HepG2 (cell line): ENCODE data around the gene ZBTB7B. TPM values are rescaled to one million over a fixed set of nuclear protein-coding genes. Genes with fewer than 3 reads are reported as not detected.

Source experiments
- ATAC-seq: fragments of 200-7000 bp; cut with Tn5 transposase; 3 replicates; pipeline ENCODE4 v1.9.1; 2020; ENCODE audit warnings: mild to moderate bottlenecking, moderate library complexity
- BruUV-seq: library from RNA; stranded (reverse); fragments of 400-500 nt; replicated peaks from 2 replicates; lab custom pipeline; 2021; lab: Mats Ljungman, UMichigan
- CTCF ChIA-PET: fragments of 300-600 bp; formaldehyde crosslinking; extraction: SDS; loops from one replicate; lab custom pipeline; 2021; ENCODE audit warnings: low total read pairs, inconsistent platforms, low intra/inter-chr PET ratio; lab: Yijun Ruan, JAX
- POLR2A ChIA-PET: fragments of 350-600 bp; sonication (Branson Sonifier 250); formaldehyde crosslinking; loops from one replicate; lab custom pipeline; 2020; ENCODE audit warnings: antibody characterized with exemption, inconsistent platforms; lab: Yijun Ruan, JAX
- DNase-seq: peaks from one replicate; pipeline ENCODE4 v3.0.0-alpha.2; 2015; ENCODE audit warnings: low spot score
- FAIRE-seq: peaks from 3 replicates; lab custom pipeline; 2011; peaks lifted over from hg19 to GRCh38; lab: Jason Lieb, UNC
- H2AFZ ChIP-seq: one replicate; pipeline ENCODE4 v1.6.1; 2011; ENCODE audit warnings: low read length, inconsistent platforms
- H3K27ac ChIP-seq: fragments of 300-600 bp; 3 replicates; pipeline ENCODE4 v1.8.0; 2011; ENCODE audit warnings: mixed run types, mild to moderate bottlenecking, mixed read lengths, low read length, inconsistent platforms; ENCODE audit not compliant: insufficient read depth; ENCODE audit errors: extremely low read length
- H3K27me3 ChIP-seq, 2 experiments: fragments of 200-600 bp in 1 of 2; 2 replicates in 1 of 2; 3 replicates in 1 of 2; pipeline versions ENCODE4 v1.6.0 to v1.8.0; 2011; ENCODE audit warnings: low read length in 2 of 2, mild to moderate bottlenecking in 2 of 2, moderate library complexity in 2 of 2, inconsistent platforms in 1 of 2; ENCODE audit not compliant: insufficient read depth in 2 of 2, control insufficient read depth in 1 of 2
- H3K36me3 ChIP-seq, 2 experiments: fragments of 200-600 bp in 1 of 2; replicated peaks in 1 of 2; 2 replicates in 1 of 2; 3 replicates in 1 of 2; pipeline versions ENCODE4 v1.5.1 to v1.8.0; 2011; ENCODE audit warnings: low read length in 2 of 2, inconsistent platforms in 1 of 2; ENCODE audit not compliant: insufficient read depth in 2 of 2, control insufficient read depth in 1 of 2
- H3K4me1 ChIP-seq: 2 replicates; pipeline ENCODE4 v1.5.1; 2012; ENCODE audit warnings: low read length, inconsistent platforms; ENCODE audit not compliant: insufficient read depth
- H3K4me2 ChIP-seq: 2 replicates; pipeline ENCODE4 v1.6.0; 2011; ENCODE audit warnings: low read depth, low read length, inconsistent platforms
- H3K4me3 ChIP-seq, 3 experiments: fragments of 200-600 bp in 1 of 3; sonication (generic), shearing (Covaris generic) in 1 of 3; replicated peaks in 1 of 3; 2 replicates each; pipeline ENCODE4 v1.5.1; 2011 to 2016; ENCODE audit warnings: low read length in 3 of 3, inconsistent platforms in 2 of 3, low read depth in 2 of 3, mild to moderate bottlenecking in 2 of 3, control low read depth in 1 of 3, mixed read lengths in 1 of 3; ENCODE audit not compliant: insufficient read depth in 1 of 3
- H3K79me2 ChIP-seq: one replicate; pipeline ENCODE4 v1.6.1; 2011; ENCODE audit warnings: low read length, inconsistent platforms; ENCODE audit not compliant: insufficient read depth
- H3K9ac ChIP-seq: 2 replicates; pipeline ENCODE4 v1.6.0; 2011; ENCODE audit warnings: mild to moderate bottlenecking, low read depth, low read length, inconsistent platforms; ENCODE audit not compliant: insufficient read depth
- H3K9me3 ChIP-seq: 2 replicates; pipeline ENCODE4 v1.5.1; 2012; ENCODE audit warnings: mild to moderate bottlenecking, low read length
- H4K20me1 ChIP-seq: 2 replicates; pipeline ENCODE4 v1.6.0; 2011; ENCODE audit warnings: inconsistent platforms, mild to moderate bottlenecking, low read length, moderate library complexity; ENCODE audit not compliant: insufficient read depth
- GTF2F1 ChIP-seq: fragments of 150-350 bp; IDR thresholded peaks from 2 replicates; pipeline ENCODE4 v1.6.1; 2014; ENCODE audit warnings: low read length
- HMG20A ChIP-seq: IDR thresholded peaks from 2 replicates; pipeline ENCODE4 v1.6.1; 2016; ENCODE audit warnings: borderline replicate concordance
- KDM3A ChIP-seq: IDR thresholded peaks from 2 replicates; pipeline ENCODE4 v1.6.1; 2018; ENCODE audit warnings: low read depth, missing compliant biosample characterization
- KLF6 ChIP-seq: IDR thresholded peaks from 2 replicates; pipeline ENCODE4 v1.8.0; 2016; ENCODE audit warnings: missing biosample characterization, missing genetic modification reagents
- SMAD3 ChIP-seq: sonication (generic); formaldehyde crosslinking; IDR thresholded peaks from 2 replicates; pipeline ENCODE4 v1.4.0; 2020; ENCODE audit warnings: missing genetic modification reagents
- ZNF121 ChIP-seq: sonication (generic); formaldehyde crosslinking; IDR thresholded peaks from 2 replicates; pipeline ENCODE4 v1.5.0; 2020; ENCODE audit warnings: mild to moderate bottlenecking, missing genetic modification reagents
- ZNF761 ChIP-seq: sonication (generic); formaldehyde crosslinking; conservative IDR thresholded peaks from 2 replicates; pipeline ENCODE4 v1.4.0; 2020; ENCODE audit warnings: mild to moderate bottlenecking, missing genetic modification reagents
- ZNF782 ChIP-seq: sonication (generic); formaldehyde crosslinking; IDR thresholded peaks from 2 replicates; pipeline ENCODE4 v1.4.0; 2020; ENCODE audit warnings: missing genetic modification reagents, mild to moderate bottlenecking, borderline replicate concordance
- WGBS: methylation state at CpG from one replicate; pipeline ENCODE4 v1.1.6; 2017; ENCODE audit warnings: low lambda C conversion rate; 5-methylcytosine and 5-hydroxymethylcytosine counted together
- in situ Hi-C: cut with HindIII; loops from 2 replicates; pipeline ENCODE4 v1.10.0; 2017; ENCODE audit warnings: low pct_unique_long_range_greater_than_20kb; ENCODE audit not compliant: extremely low pct_ligation_motif_present
- intact Hi-C: fragments of 100-400 bp; cut with micrococcal nuclease; formaldehyde crosslinking; loops from one replicate; pipeline ENCODE4 v1.10.0; 2022; ENCODE audit not compliant: unreplicated experiment
- polyA plus RNA-seq, 8 experiments: library from polyadenylated mRNA; depleted of rRNA in 3 of 8; stranded (reverse) in 7 of 8; unstranded in 1 of 8; fragments of >200 nt; fragmentation: Illumina TruSeq in 4 of 8; extraction: Trizol in 4 of 8; gene quantifications; 2 replicates each; pipeline versions ENCODE4 v1.2.1 to v1.2.3, GENCODE V29; 2011 to 2016; ENCODE audit warnings: low read depth in 4 of 8, missing spikeins in 1 of 8, mixed read lengths in 1 of 8; ENCODE audit not compliant: insufficient read depth in 1 of 8
- total RNA-seq, 5 experiments: library from RNA; depleted of rRNA; stranded (reverse); fragments of >200 nt; fragmentation: Illumina TruSeq; extraction: Trizol; gene quantifications; 2 replicates each; pipeline ENCODE4 v1.2.3, GENCODE V29; 2016; ENCODE audit warnings: low read depth in 1 of 5

ZBTB7B gene
- total and polyA plus RNA-seq, 2 of the 13 experiments (the other 11 are each of a cell fraction or from before 2014, with no cell fraction given): 15.5 to 17.5 TPM

- peaks cover 52% of the 10 kb centered on the region for H3K4me1 ChIP-seq
- in situ Hi-C loops: no loop called here
- H3K4me2 ChIP-seq: no peak overlapping the region
- BruUV-seq: no TSS peak
- H3K9me3 ChIP-seq: no peaks in the 10 kb centered on the region
- H2AFZ ChIP-seq: no peak overlapping the region
- H3K79me2 ChIP-seq: no peaks in the 10 kb centered on the region
- no peaks in the 10 kb centered on the region for H4K20me1 ChIP-seq
- no peak overlapping the region for H3K27ac ChIP-seq
- ChIA-PET CTCF (interaction anchor here (0.8 kb wide), 1 partner anchor 24 kb away, joined by 3 read pairs; no protein-coding TSS in a partner anchor), POLR2A (interaction anchor here (1.1 to 1.2 kb wide), 2 partner anchors 19 to 25 kb away, joined by 4 to 5 read pairs; no protein-coding TSS in a partner anchor)
- no peak for ATAC-seq
- TF ChIP-seq ZNF782 (CRISPR knock-in tag) (no peak), SMAD3 (CRISPR knock-in tag) (no peak), ZNF121 (CRISPR knock-in tag) (no peak), GTF2F1 (no peak), ZNF761 (no peak), KLF6 (CRISPR knock-in tag) (no peak), HMG20A (CRISPR knock-in tag) (no peak), KDM3A (no peak)
- H3K36me3 ChIP-seq: peaks cover 6 to 9% of the 10 kb centered on the region in 2 experiments; a peak in 2 of 5 replicates
- FAIRE-seq: no peak
- WGBS: 92% methylated on average over 11 of the region's 11 CpGs
- no peak for DNase-seq
- H3K9ac ChIP-seq: no peak overlapping the region
- intact Hi-C loops: no loop called here
- no peak overlapping the region for H3K4me3 ChIP-seq
- no peaks in the 10 kb centered on the region for H3K27me3 ChIP-seq
Observed at GRCh38 chr1:155019377-155020245, 17.0 kb downstream of the ZBTB7B start.
